ENCODE data around the gene NCKAP5L. TPM values are rescaled to one million over a fixed set of nuclear protein-coding genes. Genes with fewer than 3 reads are reported as not detected.

The NCKAP5L gene
- total and polyA plus RNA-seq, 9 of the 15 experiments (the other 6 are each of a cell fraction or from before 2014, with no cell fraction given): 0.01 to 14.4 (median 3.7) TPM

DNA sequence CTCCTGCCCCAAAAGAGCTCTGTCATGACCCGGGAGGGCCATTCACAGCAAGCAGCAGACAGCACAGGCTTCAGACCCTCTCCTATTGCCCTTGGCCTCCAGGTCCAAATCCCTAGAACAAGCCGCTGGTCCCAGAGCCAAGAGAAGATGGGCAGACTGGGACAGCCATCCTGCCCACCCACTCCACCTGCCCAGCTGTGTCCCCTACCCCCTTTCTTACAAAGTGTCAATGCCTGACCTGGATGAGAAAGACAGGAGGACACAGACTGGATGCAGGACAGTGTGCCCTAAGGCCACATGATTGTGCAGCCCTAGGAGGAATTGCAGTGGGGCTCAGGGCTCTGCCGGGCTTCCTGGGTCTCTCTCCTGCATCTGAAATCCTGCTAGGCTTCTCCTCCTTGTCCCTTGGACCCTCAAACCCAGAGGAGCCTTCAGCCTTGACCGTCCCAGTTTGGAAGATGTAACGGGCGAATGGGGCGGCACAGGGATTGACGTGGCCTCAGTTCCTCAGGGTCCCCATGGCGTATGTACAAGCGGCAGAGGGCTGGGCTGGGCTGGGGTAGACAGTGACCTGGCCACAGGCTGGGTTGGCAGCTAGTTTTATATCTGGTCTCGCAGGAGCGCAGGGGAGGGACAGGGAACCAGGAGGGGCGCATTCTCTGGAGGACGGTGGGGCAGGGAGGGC lies 41.7 kb upstream of the NCKAP5L start (continued):
- TF ChIP-seq MEIS2 (IDR thresholded peaks at IDR 0.05; ENCODE audit: partially characterized antibody): no peak
- TF ChIP-seq HMG20B (CRISPR knock-in tag; IDR thresholded peaks at IDR 0.05): no peak
- TF ChIP-seq, protein P1, sequence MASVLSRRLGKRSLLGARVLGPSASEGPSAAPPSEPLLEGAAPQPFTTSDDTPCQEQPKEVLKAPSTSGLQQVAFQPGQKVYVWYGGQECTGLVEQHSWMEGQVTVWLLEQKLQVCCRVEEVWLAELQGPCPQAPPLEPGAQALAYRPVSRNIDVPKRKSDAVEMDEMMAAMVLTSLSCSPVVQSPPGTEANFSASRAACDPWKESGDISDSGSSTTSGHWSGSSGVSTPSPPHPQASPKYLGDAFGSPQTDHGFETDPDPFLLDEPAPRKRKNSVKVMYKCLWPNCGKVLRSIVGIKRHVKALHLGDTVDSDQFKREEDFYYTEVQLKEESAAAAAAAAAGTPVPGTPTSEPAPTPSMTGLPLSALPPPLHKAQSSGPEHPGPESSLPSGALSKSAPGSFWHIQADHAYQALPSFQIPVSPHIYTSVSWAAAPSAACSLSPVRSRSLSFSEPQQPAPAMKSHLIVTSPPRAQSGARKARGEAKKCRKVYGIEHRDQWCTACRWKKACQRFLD (CRISPR knock-in tag; IDR thresholded peaks at IDR 0.05): no peak
- no peak for TF ChIP-seq ASH1L (IDR thresholded peaks at IDR 0.05; ENCODE audit: borderline replicate concordance, low read depth, partially characterized antibody)

GRCh38 chr12:49868952-49869815 lies 41.0 kb upstream of the NCKAP5L start:
- no TSS peak for BruUV-seq (replicated peaks)
- Histone ChIP-seq H2AFZ (ENCODE audit: low read depth, low read length) (peak overlapping the region; percentile 69), H3K27ac (ENCODE audit: extremely low read depth, low read depth, low read length) (peak overlapping the region; percentile 28; the same call in 2 of the 3 replicates), H3K9me3 (replicated peaks; ENCODE audit: control insufficient read depth, insufficient read depth, low read depth, low read length) (no peaks in the 10 kb centered on the region), H3K27me3 (ENCODE audit: control insufficient read depth in 2 of 2, insufficient read depth in 2 of 2, low read length in 2 of 2) (peaks cover 1 to 15% of the 10 kb centered on the region in 2 experiments; a peak in 2 of 5 replicates), H3K36me3 (ENCODE audit: control insufficient read depth, insufficient read depth, low read length) (no peaks in the 10 kb centered on the region), H3K4me1 (replicated peaks in 1 of 2; ENCODE audit: control insufficient read depth in 2 of 2, insufficient read depth in 2 of 2, low read length in 2 of 2) (peaks cover 35 to 41% of the 10 kb centered on the region in 2 experiments), H3K4me2 (ENCODE audit: insufficient read depth, low read length) (peak overlapping the region; percentile 51), H4K20me1 (replicated peaks; ENCODE audit: control insufficient read depth, insufficient read depth, low read length) (no peaks in the 10 kb centered on the region), H3K4me3 (no peak overlapping the region), H3K9me1 (ENCODE audit: control insufficient read depth, insufficient read depth, low read length) (no peaks in the 10 kb centered on the region), H3K9ac (ENCODE audit: insufficient read depth in 1 of 2, low read depth in 2 of 2, low read length in 2 of 2) (peak overlapping the region in 1 of 2 experiments; percentile 77; a peak in 2 of 4 replicates), H3K79me2 (ENCODE audit: control insufficient read depth, insufficient read depth, low read length) (no peaks in the 10 kb centered on the region)
- ATAC-seq: peak; percentile 95
- CTCF ChIA-PET (ENCODE audit: low intra/inter-chr PET ratio): interaction anchor here (0.6 kb wide), 1 partner anchor 186 kb away, joined by 3 read pairs; no protein-coding TSS in a partner anchor
- WGBS (ENCODE audit: insufficient coverage, low coverage, missing lambda C conversion rate): 9% methylated on average over 9 of the region's 16 CpGs
- in situ Hi-C loops (cut with MboI): loop anchor here (5.0 kb wide), 2 partner anchors 93 to 198 kb away; partner anchors contain the start of gene AQP5
- intact Hi-C loops (cut with micrococcal nuclease): loop anchor here (5.0 kb wide), 3 partner anchors 43 to 183 kb away; no protein-coding TSS in a partner anchor
- FAIRE-seq: peak; percentile 99
- DNase-seq (ENCODE audit: extremely low read depth in 1 of 4, low spot score in 3 of 4): peak; percentile 96 to 98 (median 97)
- POLR2A ChIA-PET: interaction anchor here (0.5 to 1.0 kb wide), 10 partner anchors 24 to 546 kb away, joined by 3 to 5 read pairs (median 3); partner anchors contain the start of genes TMBIM6 and TROAP
- TF ChIP-seq XRCC4 (IDR thresholded peaks at IDR 0.05; ENCODE audit: extremely low read depth, insufficient read depth, insufficient read length) (no peak), HMGN3 (IDR thresholded peaks at IDR 0.05; ENCODE audit: borderline replicate concordance, extremely low read depth, insufficient read length, low read depth, low read length) (peak; percentile 100), HIVEP1 (CRISPR knock-in tag; IDR thresholded peaks at IDR 0.05) (peak; percentile 67; the same call in 1 of the 2 replicates), SLC30A9 (CRISPR knock-in tag; IDR thresholded peaks at IDR 0.05) (no peak)
- TF ChIP-seq, protein P2, sequence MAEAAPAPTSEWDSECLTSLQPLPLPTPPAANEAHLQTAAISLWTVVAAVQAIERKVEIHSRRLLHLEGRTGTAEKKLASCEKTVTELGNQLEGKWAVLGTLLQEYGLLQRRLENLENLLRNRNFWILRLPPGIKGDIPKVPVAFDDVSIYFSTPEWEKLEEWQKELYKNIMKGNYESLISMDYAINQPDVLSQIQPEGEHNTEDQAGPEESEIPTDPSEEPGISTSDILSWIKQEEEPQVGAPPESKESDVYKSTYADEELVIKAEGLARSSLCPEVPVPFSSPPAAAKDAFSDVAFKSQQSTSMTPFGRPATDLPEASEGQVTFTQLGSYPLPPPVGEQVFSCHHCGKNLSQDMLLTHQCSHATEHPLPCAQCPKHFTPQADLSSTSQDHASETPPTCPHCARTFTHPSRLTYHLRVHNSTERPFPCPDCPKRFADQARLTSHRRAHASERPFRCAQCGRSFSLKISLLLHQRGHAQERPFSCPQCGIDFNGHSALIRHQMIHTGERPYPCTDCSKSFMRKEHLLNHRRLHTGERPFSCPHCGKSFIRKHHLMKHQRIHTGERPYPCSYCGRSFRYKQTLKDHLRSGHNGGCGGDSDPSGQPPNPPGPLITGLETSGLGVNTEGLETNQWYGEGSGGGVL (CRISPR knock-in tag; IDR thresholded peaks at IDR 0.05): no peak

Measured in K562 (cell line).